ENCODE results near the gene SPECC1L.

SPECC1L gene

DNA sequence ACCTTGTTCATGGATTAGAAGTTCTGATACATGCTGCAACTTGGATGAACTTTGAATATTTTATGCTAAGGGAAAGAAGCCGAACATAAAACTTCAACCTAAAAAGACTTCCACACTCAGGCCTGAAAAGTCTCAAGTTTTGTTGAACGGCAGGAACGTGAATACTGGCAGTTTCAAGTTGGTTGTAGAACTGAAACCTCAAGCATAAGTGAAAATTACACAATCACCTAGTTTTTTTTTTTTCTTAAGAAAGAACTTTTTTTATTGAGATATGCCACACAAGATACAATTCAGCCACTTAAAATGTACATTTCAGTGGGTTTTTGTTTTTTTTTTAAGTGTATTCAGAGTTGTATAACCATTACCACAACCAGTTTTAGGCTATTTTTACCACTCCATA, 106.0 kb downstream of the SPECC1L start:
- Histone ChIP-seq H3K9ac (ENCODE audit: low read length) (no peak overlapping the region), H3K9me2 (replicated peaks; ENCODE audit: insufficient read depth, low read length) (no peaks in the 10 kb centered on the region), H3K79me2 (ENCODE audit: insufficient read depth, low read length) (no peaks in the 10 kb centered on the region), H2AFZ (ENCODE audit: low read depth, low read length, severe bottlenecking) (no peak overlapping the region), H3K27me3 (ENCODE audit: low read length) (no peaks in the 10 kb centered on the region), H4K20me1 (ENCODE audit: low read depth, low read length) (no peaks in the 10 kb centered on the region), H3K27ac (ENCODE audit: low read depth, low read length) (no peak overlapping the region), H3K9me3 (ENCODE audit: insufficient read depth, low read length) (no peaks in the 10 kb centered on the region), H3K4me2 (ENCODE audit: low read depth, low read length, poor library complexity, severe bottlenecking) (no peak overlapping the region), H3K4me3 (ENCODE audit: insufficient read depth, low read length, poor library complexity, severe bottlenecking) (no peak overlapping the region), H3F3A (ENCODE audit: insufficient read depth) (peaks cover 6% of the 10 kb centered on the region; the same call in 1 of the 2 replicates), H3K36me3 (ENCODE audit: low read length) (peaks cover 19% of the 10 kb centered on the region)
- no peak for TF ChIP-seq EZH2phosphoT487 (conservative IDR thresholded peaks at IDR 0.05; ENCODE audit: low read length)
- TF ChIP-seq, protein P1, sequence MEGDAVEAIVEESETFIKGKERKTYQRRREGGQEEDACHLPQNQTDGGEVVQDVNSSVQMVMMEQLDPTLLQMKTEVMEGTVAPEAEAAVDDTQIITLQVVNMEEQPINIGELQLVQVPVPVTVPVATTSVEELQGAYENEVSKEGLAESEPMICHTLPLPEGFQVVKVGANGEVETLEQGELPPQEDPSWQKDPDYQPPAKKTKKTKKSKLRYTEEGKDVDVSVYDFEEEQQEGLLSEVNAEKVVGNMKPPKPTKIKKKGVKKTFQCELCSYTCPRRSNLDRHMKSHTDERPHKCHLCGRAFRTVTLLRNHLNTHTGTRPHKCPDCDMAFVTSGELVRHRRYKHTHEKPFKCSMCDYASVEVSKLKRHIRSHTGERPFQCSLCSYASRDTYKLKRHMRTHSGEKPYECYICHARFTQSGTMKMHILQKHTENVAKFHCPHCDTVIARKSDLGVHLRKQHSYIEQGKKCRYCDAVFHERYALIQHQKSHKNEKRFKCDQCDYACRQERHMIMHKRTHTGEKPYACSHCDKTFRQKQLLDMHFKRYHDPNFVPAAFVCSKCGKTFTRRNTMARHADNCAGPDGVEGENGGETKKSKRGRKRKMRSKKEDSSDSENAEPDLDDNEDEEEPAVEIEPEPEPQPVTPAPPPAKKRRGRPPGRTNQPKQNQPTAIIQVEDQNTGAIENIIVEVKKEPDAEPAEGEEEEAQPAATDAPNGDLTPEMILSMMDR (IDR thresholded peaks at IDR 0.05; ENCODE audit: insufficient read depth, low read length, poor library complexity, severe bottlenecking), result no peak

- H3K4me2 ChIP-seq (ENCODE audit: low read depth, low read length, poor library complexity, severe bottlenecking), result no peak overlapping the region
- H3K9me3 ChIP-seq (ENCODE audit: insufficient read depth, low read length), result no peaks in the 10 kb centered on the region
- H3K27me3 ChIP-seq (ENCODE audit: low read length), result no peaks in the 10 kb centered on the region
- no peak overlapping the region for H3K9ac ChIP-seq (ENCODE audit: low read length)
- no peaks in the 10 kb centered on the region for H3K79me2 ChIP-seq (ENCODE audit: insufficient read depth, low read length)
- H2AFZ ChIP-seq (ENCODE audit: low read depth, low read length, severe bottlenecking), result no peak overlapping the region
- no peaks in the 10 kb centered on the region for H3K9me2 ChIP-seq (replicated peaks; ENCODE audit: insufficient read depth, low read length)
- peaks cover 6% of the 10 kb centered on the region; the same call in 1 of the 2 replicates for H3F3A ChIP-seq (ENCODE audit: insufficient read depth)
- H4K20me1 ChIP-seq (ENCODE audit: low read depth, low read length), result no peaks in the 10 kb centered on the region
- H3K27ac ChIP-seq (ENCODE audit: low read depth, low read length), result no peak overlapping the region
- TF ChIP-seq EZH2phosphoT487 (conservative IDR thresholded peaks at IDR 0.05; ENCODE audit: low read length), result no peak
- TF ChIP-seq, protein P1 (IDR thresholded peaks at IDR 0.05; ENCODE audit: insufficient read depth, low read length, poor library complexity, severe bottlenecking), result no peak
- peaks cover 15% of the 10 kb centered on the region; the same call in 1 of the 2 replicates for H3K36me3 ChIP-seq (ENCODE audit: low read length)
- H3K4me3 ChIP-seq (ENCODE audit: insufficient read depth, low read length, poor library complexity, severe bottlenecking), result no peak overlapping the region
Measured at GRCh38 chr22:24379536-24379935, 108.9 kb downstream of the SPECC1L start.

DNA sequence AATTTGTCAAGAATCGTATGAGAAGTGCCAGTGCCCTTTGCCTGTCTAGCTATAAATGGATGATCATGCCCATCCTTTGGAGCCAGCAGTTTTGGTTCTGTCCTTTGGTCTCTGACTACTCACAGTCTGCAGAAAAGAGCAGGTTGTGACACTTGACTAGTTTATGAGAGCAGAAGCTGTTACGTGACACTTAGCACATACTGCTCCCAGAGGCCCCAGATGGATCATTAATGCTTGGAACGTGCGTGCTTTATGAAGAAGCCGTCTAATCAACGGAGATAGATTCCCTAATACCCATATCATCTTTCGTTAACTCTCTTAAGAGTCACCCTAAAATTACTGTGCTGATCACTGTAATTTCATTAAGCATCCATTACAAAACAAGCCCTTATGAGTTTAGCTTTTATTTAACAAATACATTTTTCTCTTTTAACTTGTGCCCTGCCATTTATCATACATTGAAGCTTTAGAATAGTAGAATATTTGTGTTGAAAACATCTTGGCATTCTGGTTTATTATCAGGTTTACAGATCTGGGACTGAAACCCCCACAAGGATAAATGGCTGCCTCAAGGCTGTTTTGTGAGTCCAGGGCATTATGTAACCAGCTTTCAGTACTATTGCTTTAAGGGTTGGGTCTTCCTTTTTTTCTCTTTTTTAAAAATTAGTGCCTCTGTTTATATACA, 109.7 kb downstream of the SPECC1L start:
- H3F3A ChIP-seq (ENCODE audit: insufficient read depth), result peaks cover 6% of the 10 kb centered on the region; the same call in 1 of the 2 replicates
- H3K27me3 ChIP-seq (ENCODE audit: low read length), result no peaks in the 10 kb centered on the region
- no peak overlapping the region for H3K4me2 ChIP-seq (ENCODE audit: low read depth, low read length, poor library complexity, severe bottlenecking)
- no peak overlapping the region for H3K9ac ChIP-seq (ENCODE audit: low read length)
- no peaks in the 10 kb centered on the region for H3K79me2 ChIP-seq (ENCODE audit: insufficient read depth, low read length)
- TF ChIP-seq, protein P1 (IDR thresholded peaks at IDR 0.05; ENCODE audit: insufficient read depth, low read length, poor library complexity, severe bottlenecking), result no peak
- TF ChIP-seq EZH2phosphoT487 (conservative IDR thresholded peaks at IDR 0.05; ENCODE audit: low read length), result no peak
- H3K27ac ChIP-seq (ENCODE audit: low read depth, low read length), result no peak overlapping the region
- H3K36me3 ChIP-seq (ENCODE audit: low read length), result peaks cover 11% of the 10 kb centered on the region; the same call in 1 of the 2 replicates
- no peak overlapping the region for H3K4me3 ChIP-seq (ENCODE audit: insufficient read depth, low read length, poor library complexity, severe bottlenecking)
- H2AFZ ChIP-seq (ENCODE audit: low read depth, low read length, severe bottlenecking), result no peak overlapping the region
- H3K9me3 ChIP-seq (ENCODE audit: insufficient read depth, low read length), result no peaks in the 10 kb centered on the region
- no peaks in the 10 kb centered on the region for H4K20me1 ChIP-seq (ENCODE audit: low read depth, low read length)
- no peaks in the 10 kb centered on the region for H3K9me2 ChIP-seq (replicated peaks; ENCODE audit: insufficient read depth, low read length)

All from SU-DHL-6 (cell line).